T-helper 2 cell treated with Interferon-gamma antibody and Interleukin-4, amounts not matched to agents 100 ng/mL and 5 ng/mL, for 36 hours (primary cell): Measurements from ENCODE around the gene PPP1R8. TPM values are rescaled to one million over a fixed set of nuclear protein-coding genes. Genes with fewer than 3 reads are reported as not detected.
"Not testable (repeated sequence)": the region's sequence is repeated elsewhere in the genome, so short reads cannot be mapped to it uniquely, and the experiment has no call there.

Experiments used
- intact Hi-C: fragments of 100-400 bp; cut with micrococcal nuclease; formaldehyde crosslinking; loops from one replicate; pipeline ENCODE4 v1.15.1; 2023
- total RNA-seq: library from RNA; stranded (reverse); gene quantifications from 2 replicates; pipeline ENCODE4 v1.2.3, GENCODE V29; 2022

The PPP1R8 gene
- total RNA-seq, 1 donor from 2014 or later: 62.1 TPM

DNA sequence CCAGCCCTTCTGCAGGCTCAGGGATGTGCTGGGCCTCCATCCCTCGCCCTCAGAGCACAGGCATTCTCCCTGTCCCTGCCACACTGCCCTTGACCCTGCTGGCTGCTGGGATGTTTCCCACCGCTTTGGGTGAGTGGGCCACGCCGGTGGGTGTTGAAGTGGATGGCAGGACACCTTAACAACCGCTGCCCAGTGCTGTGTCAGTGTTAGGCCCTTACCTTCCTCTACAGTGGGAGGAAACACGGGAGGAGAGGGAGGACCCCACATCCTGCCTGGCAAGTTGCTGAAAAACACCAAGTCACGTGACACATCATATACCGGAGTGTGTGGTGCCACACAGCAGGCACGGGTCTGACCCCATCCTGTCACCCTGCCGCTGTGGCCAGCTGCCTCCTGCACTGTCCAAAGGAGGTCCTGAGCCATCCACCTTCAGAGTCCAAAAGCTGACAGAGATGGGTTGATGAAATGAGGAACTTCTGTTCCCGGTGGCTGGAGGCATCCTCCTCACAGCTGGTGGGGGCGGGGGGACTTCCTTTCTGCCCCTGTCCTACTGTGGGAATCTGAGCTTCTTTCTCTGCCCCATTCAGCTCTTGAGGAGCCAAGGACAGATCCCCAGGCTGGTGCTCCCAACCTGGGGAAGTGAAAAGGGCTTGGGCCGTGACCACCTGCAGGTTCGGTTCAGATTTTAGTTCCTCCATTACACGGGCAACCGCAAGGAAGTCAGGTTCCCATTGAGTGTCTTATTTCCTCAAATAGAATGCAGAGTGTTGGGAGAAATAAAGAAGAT lies 38.5 kb downstream of the PPP1R8 start:
- intact Hi-C loops: no loop called here

GRCh38 chr1:27869719-27870085 lies 39.1 kb downstream of the PPP1R8 start:
- intact Hi-C loops: no loop called here

DNA sequence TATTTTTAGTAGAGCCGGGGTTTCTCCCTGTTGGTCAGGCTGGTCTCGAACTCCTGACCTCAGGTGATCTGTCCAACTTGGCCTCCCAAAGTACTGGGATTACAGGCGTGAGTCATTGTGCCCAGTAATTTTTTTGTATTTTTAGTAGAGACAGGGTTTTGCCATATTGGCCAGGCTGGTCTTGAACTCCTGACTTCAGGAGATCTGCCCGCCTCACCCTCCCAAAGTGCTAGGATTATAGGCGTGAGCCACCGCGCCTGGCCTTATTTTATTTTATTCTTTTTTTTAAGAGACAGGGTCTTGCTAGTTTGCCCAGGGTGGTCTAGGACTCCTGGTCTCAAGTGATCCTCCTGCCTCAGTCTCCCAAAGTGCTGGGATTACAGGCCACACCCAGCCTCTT lies 40.5 kb downstream of the PPP1R8 start:
- intact Hi-C loops: not testable (repeated sequence)

DNA sequence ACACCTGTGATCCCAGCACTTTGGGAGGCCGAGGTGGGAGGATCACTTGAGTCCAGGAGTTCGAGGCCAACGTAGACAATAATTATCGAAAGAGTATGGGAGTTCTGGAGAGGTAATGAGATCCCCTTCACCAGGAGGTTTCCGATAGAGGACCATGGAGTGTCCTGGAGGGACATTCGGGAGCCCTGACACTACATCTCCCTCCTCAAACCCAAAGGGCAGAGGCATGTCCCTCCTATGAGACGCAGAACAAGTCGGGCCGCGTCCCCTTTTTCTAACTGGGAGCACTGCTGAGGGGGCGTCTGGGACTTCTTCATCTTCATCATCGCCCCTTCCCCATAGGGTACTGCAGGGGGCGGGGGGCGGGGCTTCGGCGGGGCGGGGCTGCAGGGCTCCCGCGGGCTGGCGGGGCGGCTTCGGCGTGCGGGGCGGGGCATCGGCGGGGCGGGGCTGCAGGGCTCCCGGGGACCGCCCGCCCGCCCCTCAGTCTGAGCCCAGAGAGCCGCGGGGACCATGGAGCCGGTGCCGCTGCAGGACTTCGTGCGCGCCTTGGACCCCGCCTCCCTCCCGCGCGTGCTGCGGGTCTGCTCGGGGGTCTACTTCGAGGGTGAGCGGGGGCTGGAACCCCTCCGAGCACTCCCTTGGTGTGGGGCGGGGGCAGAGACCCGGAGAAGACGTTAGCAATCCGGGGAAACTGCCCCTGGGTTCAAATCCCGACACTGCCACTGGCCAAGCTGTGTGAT lies 41.6 kb downstream of the PPP1R8 start, which contains the start of gene THEMIS2:
Gene THEMIS2 (plus strand): TSS at position 486 of the 743 bp plus-strand sequence. CDS start 28 bp downstream, at position 514.
- intact Hi-C loops: loop anchor here (1.0 to 2.0 kb wide), 2 partner anchors 15 to 216 kb away; partner anchors contain the start of gene EYA3

GRCh38 chr1:27872802-27873551 lies 42.4 kb downstream of the PPP1R8 start:
- intact Hi-C loops: loop anchor here (1.0 to 2.0 kb wide), 2 partner anchors 14 to 215 kb away; partner anchors contain the start of gene EYA3

- intact Hi-C loops: loop anchor here (2.0 kb wide), 1 partner anchor 13 kb away; no protein-coding TSS in a partner anchor
Measured at GRCh38 chr1:27873671-27874384, 43.2 kb downstream of the PPP1R8 start.

DNA sequence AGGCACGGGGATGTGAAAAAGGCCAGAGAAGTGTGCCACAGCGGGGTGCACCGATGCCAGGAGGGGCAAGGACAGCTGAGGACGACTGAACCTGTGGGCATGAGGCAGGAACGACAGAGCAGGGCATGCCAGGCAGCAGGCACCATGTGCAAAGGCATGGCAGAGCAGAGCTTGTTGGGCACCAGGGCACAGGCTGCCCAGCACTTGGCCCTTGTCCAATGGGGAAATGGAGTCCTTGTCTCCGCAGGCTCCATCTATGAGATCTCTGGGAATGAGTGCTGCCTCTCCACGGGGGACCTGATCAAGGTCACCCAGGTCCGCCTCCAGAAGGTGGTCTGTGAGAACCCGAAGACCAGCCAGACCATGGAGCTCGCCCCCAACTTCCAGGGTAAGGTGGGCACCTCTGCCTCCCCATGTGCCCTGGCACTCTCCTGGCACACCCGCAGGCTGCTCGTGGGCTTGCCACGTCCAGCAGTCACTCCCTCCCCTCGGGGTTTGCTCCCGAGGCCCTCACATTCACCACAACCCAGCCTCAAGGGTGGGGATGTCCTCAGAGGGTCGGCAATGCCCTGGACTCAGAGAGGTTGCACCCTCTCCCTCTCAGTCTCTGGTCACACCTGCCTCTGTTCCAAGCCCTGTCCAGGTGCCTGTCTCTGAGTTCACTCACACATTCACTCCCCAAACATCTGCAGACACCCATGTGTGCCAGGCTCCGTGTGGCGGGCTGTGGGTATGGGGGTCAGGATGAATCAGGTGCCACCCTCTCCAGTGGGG lies 45.9 kb downstream of the PPP1R8 start:
- intact Hi-C loops: no loop called here

- intact Hi-C loops: no loop called here
Measured at GRCh38 chr1:27877115-27877416, 46.5 kb downstream of the PPP1R8 start.

- intact Hi-C loops: no loop called here
Measured at GRCh38 chr1:27878039-27878438, 47.5 kb downstream of the PPP1R8 start.

DNA sequence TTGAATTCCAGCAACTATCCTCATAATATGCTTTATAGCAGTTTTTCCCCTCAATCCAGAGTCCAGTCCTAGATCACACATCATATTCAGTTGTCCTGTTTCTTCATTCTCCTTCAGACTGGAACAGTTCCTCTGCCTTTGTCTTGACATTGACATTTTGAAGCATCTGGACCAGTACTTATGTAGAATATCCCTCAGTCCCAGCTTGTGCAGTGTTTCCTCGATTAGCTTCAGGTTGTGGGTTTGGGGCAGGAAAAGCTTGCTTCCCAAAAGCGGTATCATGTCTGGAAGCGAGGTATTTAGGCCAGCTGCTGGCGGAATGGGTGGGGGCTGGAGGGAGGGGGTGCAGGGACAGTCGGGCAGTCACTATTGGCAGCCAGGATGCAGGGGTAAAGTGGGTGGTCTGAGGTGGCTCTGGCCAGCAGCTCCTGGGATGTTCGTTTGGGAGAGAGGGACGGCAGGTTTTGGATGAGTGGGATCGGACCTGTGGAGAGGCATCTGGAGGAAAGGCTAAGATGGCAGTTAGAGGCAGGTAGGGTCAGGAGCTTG lies 48.3 kb downstream of the PPP1R8 start:
- intact Hi-C loops: no loop called here

- intact Hi-C loops: no loop called here
Measured at GRCh38 chr1:27879374-27880082, 48.9 kb downstream of the PPP1R8 start.

DNA sequence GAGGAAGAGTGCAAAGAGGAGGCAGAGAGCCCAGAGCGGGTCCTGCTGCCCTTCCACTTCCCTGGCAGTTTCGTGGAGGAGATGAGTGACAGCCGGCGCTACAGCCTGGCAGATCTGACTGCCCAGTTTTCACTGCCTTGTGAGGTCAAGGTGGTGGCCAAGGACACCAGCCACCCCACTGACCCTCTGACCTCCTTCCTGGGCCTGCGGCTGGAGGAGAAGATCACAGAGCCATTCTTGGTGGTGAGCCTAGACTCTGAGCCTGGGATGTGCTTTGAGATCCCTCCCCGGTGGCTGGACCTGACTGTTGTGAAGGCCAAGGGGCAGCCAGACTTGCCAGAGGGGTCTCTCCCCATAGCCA lies 51.9 kb downstream of the PPP1R8 start:
- intact Hi-C loops: no loop called here

- intact Hi-C loops: no loop called here
Measured at GRCh38 chr1:27883536-27883935, 53.0 kb downstream of the PPP1R8 start.

DNA sequence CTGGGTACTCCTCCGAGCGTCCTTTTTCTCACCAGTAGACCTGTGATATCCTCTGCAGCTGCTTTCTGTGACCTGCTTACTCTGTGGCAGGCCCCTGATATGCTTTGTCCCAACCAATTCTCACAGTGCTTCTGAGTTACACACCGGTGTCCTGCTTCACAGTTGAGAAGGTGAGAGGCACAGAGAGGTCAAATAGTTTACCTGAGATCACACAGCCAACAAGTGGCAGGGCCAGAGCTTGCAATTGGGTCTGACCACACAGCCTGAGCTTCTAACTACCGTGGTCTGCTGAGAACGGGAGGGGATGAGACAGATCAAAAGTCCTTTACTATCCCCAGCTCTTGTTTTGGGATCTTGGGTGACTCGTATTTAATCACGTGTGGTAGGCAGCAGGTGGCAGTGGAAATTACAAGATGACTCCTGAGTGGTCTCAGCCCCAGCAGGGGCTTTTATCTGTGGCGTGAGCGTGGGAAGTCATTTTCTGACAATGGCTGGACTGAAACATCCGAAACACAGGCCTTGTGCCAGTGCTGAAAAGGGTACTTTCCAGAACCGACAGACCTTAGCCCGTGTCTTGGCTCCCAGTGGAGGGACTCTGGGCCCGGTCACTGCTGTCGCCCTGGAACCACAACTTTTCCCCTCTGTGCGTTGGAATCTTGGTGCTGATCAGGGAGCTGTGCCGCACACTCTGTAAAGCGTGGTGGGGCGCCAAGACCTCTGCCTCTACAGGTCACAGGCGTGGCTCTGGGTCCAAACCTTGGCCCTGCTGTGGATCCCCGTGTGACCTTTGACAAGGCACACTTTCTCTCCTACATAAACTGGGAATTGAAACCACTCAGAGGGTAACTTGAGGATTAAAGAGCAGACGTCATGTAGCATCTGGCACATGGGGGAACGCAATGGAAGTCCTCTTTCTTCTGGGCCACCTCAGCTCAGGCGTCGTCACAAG lies 53.7 kb downstream of the PPP1R8 start:
- intact Hi-C loops: no loop called here

GRCh38 chr1:27885114-27885528 lies 54.5 kb downstream of the PPP1R8 start:
- intact Hi-C loops: no loop called here

DNA sequence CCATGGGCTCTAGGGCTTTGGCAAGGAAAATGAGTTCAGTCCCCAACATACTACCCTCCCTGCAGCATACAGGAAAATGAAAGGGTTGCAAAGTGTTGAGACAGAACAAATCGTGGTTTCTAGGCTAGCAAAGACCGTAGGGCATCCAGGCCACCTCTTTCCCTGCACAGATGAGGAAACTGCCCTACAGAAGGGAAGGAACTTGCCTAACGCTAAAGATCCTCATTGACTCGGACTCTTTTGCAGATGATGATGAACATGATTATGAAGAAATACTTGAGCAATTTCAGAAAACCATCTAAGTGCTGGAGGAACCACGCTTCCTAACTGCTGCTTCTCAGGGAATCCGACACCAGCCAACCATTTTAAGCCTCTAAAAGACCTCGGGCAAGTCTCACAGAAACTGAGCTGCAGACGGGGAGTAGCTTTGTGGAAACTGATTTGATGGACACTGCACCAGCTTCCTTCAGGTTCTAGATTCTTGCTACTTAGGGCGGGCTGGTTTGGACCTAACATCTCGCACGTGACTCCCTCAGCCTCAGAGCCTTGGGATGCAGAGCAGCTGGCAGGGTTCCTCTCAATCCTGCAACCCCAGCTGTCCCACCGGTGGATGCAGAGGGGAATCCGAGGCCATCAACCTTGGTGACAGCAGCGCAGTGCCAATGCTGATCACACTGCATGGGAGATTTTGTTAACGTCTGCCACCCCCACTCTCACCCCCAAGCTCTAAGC lies 55.2 kb downstream of the PPP1R8 start:
- intact Hi-C loops: loop anchor here (2.0 kb wide), 1 partner anchor 13 kb away; the partner anchor contains the start of gene THEMIS2

- intact Hi-C loops: loop anchor here (2.0 kb wide), 1 partner anchor 14 kb away; the partner anchor contains the start of gene THEMIS2
Measured at GRCh38 chr1:27886353-27886679, 55.7 kb downstream of the PPP1R8 start.

- intact Hi-C loops: loop anchor here (2.0 kb wide), 1 partner anchor 14 kb away; the partner anchor contains the start of gene THEMIS2
Measured at GRCh38 chr1:27886744-27887143, 56.2 kb downstream of the PPP1R8 start.
